COLO668 (cell line): Measurements from ENCODE around the gene KIRREL3.

Source experiments
- DNase-seq: peaks from one replicate; lab custom pipeline; 2025; ENCODE audit not compliant: unreplicated experiment; lab: John Stamatoyannopoulos, UW

Gene KIRREL3

GRCh38 chr11:126646701-126647557, 353.6 kb downstream of the KIRREL3 start:
- no peak for DNase-seq

GRCh38 chr11:126645186-126645585, 355.4 kb downstream of the KIRREL3 start:
- no peak for DNase-seq

DNA sequence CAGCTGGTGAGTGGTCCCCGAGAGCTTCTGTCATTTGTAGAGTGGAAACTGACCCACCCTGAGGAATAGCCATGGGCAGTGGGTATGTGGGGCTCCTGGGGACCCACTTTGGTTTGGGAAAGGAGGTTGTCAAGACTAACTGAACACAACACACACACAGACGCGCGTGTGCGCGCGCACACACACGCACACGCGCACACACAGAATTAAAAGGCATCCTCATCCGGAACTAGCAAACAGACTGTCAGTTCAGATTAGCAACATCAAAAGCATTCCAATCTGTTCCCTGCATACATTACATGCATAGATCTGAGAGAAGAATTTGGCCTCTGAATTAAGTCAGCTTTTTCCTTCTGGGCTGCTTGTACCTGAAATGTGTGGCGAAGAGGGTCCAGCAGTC, 360.4 kb downstream of the KIRREL3 start:
- DNase-seq, result no peak

DNA sequence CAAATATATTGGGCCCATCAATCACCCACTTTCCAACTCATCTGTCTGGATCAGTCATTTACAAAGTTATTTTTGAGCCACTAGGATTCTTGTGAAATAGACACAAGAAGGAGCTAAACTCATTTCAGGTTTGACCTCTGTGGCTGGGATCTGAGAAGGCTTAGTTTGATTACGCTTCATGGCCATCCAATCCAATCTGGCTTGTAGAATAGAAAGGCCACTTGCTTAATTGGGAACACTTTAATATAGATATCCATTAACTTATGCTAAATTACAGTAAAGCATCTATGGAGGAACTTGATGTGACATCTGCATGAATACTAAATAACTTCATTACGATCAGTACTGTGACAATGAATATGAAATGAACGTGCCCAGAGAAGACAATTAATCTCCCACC, 360.9 kb downstream of the KIRREL3 start:
- DNase-seq, result no peak

GRCh38 chr11:126638648-126639047, 361.9 kb downstream of the KIRREL3 start:
- no peak for DNase-seq

DNA sequence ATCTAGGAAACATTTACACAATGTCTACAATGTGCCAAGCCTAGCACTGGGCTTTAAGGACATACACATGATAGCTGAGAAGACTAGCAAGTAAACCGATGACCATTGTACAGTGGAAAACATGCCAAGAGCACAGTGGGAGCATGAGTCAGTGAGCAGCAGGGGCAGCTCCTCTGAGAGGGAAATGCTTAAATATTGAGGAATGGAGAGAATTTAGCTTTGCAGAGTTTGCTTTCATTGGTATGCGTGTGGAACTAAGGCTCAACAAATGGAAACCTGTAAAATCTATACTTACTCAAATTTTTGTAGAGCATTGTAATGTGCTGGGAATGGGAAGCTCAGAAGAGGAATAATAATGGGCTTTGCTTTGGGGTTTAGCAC, 362.8 kb downstream of the KIRREL3 start:
- DNase-seq, result no peak

DNA sequence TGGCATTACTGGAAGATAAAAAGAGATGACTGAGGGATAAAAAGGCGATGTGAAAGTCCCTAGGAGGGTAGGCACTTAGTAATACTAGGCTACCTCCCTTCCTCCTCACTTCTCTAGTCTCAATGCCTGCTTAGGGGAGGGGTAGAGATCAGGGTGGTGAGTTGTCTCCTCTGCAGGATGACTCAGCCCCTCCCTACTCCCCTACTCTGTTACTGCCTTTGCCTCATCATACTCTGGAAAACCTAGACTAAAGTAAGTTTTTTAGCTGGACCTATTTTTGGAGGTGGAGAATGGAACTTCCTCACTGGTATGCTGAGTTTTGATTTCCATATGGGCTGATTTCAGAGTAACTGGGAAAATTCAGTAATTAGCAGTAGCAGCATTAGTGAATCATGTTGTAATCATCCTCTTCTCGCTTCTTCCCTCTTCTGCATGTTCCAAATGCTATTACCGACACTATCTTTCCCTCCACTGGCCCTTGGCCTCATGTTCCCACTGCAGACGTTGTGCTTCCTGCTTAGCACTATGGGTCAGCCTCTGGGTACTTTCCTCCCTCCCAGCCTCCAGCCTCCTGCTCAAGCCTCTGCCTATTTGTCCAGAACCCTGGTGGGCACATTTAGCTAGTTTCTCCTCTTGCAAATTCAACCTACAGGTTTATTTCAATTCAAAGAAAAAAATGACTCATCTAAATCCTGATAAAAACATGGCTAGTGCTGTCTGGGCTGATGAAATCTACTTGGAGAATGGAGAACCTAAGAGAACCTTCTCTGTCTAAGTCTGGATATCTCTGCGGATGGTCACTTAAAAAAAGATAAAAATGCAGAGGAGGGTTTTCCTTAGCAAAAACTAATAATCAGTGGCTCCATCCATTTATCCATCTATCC, 363.4 kb downstream of the KIRREL3 start:
- DNase-seq, result no peak

- DNase-seq, result no peak
Measured at GRCh38 chr11:126635511-126635910, 365.1 kb downstream of the KIRREL3 start.

- DNase-seq, result no peak
Measured at GRCh38 chr11:126634963-126635362, 365.6 kb downstream of the KIRREL3 start.

DNA sequence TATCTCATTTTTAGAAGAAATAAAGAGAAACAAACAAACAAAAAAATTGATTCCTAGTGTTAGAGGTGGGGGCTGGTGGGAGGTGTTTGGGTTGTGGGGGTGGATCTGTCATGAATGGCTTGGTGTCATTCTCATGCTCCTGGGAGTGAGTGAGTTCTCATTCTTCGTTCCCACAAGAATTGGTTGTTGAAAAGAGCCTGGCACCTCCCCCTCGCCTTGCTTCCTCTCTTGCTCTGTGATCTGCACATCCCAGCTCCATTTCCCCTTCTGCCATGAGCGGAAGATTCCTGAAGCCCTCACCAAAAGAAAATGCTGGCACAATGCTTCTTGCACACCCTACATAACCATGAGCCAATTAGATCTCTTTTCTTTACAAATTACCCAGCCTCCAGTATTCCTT, 367.2 kb downstream of the KIRREL3 start:
- no peak for DNase-seq

- no peak for DNase-seq
Measured at GRCh38 chr11:126630893-126631798, 369.4 kb downstream of the KIRREL3 start.

- DNase-seq, result no peak
Measured at GRCh38 chr11:126630488-126630887, 370.1 kb downstream of the KIRREL3 start.

GRCh38 chr11:126628790-126629621, 371.6 kb downstream of the KIRREL3 start:
- no peak for DNase-seq

DNA sequence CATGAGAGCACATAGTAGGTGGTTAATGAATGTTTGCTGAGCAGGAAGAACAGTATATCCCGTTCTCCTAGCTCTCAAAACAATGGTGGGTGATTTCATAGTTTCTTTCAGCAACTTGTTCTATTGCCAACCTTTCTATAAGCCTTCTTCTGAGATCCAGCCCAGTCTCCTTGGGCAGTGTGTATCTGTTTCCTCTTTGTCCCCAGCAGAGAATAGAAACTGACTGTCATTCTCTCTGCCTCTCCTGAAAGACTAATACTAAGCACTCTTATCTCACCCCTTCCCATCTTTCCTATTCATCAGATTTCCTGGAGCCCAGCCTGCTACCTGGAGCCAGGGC, 372.1 kb downstream of the KIRREL3 start:
- no peak for DNase-seq

DNA sequence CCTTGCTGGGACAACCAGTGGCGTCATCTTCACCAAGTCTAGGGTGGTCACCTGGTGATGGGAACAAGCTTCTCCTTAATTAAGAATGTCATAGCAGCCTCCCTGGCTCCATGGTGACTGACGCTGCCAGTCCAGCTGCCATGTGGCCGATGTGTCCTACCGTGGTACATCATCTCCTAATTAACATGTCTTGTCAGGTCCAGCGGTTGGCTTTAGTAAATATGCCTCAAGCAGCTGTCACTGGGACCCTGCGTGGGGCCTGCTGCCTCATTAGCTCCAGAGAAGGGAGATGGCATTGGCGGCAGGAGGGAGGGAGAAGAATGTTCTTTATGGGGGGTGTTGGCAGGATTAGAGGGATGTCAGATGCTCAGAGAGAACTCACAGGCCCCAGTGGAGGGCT, 373.1 kb downstream of the KIRREL3 start:
- no peak for DNase-seq

GRCh38 chr11:126624506-126624905, 376.1 kb downstream of the KIRREL3 start:
- DNase-seq, result no peak

DNA sequence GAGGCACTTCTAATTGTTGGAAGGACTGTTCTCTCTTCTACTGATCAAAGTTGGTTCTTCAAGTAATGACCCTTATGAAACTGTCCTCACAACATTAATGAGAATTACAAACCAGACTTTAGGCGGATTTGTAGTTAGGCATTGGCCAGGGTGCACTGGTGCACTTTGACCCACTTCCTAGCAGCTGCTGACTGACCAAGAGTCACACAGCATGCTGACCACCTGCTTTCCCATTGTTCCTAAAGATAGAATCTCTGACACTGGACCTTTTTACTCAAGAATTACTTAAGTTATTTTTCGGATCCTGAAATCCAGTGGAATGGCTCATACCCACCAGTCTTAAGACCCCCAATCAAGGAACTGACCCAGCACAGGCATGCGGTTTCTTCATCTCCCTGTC, 381.1 kb downstream of the KIRREL3 start:
- DNase-seq, result no peak

- DNase-seq, result no peak
Measured at GRCh38 chr11:126615845-126616244, 384.7 kb downstream of the KIRREL3 start.

- DNase-seq, result no peak
Measured at GRCh38 chr11:126613272-126613671, 387.3 kb downstream of the KIRREL3 start.

- DNase-seq, result no peak
Measured at GRCh38 chr11:126612671-126613070, 387.9 kb downstream of the KIRREL3 start.
